Measurements from ENCODE around the gene ARFGAP3.

DNA sequence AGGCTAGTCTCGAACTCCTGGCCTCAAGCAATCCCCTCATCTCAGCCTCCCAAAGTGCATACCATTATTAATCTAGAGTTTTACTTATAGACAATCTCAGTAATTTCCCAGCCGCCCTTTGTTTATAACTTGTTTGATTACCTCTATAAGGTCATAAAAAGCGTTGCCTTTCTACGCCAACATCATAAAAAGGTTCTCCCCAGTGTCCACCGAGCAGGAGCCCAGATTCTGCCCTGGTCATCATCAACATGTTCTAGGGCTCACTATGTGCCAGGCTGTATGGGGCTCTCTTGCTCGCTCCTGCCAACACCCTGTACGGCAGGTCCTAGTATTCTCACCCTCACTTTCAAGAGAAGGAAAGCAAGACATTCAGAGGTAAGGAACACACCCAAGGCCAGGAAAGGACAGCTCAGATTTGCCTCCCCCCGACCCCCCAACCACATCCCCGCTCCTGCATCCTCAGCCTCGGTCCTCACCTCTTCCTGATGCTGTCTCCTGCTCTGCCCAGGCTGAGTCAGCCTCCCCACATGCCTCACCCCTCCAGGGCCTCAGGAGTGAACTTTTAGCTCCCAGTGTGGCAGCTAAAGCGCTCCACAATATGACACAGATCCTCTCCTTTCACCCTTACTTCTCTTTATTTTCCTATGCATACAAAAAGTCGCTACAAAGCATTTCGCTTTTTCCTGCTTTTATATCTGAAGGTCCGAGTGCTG is 14.3 kb downstream of the ARFGAP3 start:
- TF ChIP-seq, protein P1, sequence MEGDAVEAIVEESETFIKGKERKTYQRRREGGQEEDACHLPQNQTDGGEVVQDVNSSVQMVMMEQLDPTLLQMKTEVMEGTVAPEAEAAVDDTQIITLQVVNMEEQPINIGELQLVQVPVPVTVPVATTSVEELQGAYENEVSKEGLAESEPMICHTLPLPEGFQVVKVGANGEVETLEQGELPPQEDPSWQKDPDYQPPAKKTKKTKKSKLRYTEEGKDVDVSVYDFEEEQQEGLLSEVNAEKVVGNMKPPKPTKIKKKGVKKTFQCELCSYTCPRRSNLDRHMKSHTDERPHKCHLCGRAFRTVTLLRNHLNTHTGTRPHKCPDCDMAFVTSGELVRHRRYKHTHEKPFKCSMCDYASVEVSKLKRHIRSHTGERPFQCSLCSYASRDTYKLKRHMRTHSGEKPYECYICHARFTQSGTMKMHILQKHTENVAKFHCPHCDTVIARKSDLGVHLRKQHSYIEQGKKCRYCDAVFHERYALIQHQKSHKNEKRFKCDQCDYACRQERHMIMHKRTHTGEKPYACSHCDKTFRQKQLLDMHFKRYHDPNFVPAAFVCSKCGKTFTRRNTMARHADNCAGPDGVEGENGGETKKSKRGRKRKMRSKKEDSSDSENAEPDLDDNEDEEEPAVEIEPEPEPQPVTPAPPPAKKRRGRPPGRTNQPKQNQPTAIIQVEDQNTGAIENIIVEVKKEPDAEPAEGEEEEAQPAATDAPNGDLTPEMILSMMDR (conservative IDR thresholded peaks at IDR 0.05 in 1 of 2, IDR thresholded peaks at IDR 0.05 in 1 of 2; ENCODE audit: extremely low read depth in 1 of 2, insufficient read depth in 1 of 2, low read depth in 1 of 2, low read length in 2 of 2) = no peak
- TF ChIP-seq EZH2 (IDR thresholded peaks at IDR 0.05; ENCODE audit: borderline replicate concordance, low read length) = no peak
